ENCODE data around the gene ASCL5.
A peak's percentile ranks its signal among the peaks of the same experiment; 100 is the strongest.
"Not testable (repeated sequence)": the region's sequence is repeated elsewhere in the genome, so short reads cannot be mapped to it uniquely, and the experiment has no call there.

Gene ASCL5, protein sequence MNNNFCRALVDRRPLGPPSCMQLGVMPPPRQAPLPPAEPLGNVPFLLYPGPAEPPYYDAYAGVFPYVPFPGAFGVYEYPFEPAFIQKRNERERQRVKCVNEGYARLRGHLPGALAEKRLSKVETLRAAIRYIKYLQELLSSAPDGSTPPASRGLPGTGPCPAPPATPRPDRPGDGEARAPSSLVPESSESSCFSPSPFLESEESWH

DNA sequence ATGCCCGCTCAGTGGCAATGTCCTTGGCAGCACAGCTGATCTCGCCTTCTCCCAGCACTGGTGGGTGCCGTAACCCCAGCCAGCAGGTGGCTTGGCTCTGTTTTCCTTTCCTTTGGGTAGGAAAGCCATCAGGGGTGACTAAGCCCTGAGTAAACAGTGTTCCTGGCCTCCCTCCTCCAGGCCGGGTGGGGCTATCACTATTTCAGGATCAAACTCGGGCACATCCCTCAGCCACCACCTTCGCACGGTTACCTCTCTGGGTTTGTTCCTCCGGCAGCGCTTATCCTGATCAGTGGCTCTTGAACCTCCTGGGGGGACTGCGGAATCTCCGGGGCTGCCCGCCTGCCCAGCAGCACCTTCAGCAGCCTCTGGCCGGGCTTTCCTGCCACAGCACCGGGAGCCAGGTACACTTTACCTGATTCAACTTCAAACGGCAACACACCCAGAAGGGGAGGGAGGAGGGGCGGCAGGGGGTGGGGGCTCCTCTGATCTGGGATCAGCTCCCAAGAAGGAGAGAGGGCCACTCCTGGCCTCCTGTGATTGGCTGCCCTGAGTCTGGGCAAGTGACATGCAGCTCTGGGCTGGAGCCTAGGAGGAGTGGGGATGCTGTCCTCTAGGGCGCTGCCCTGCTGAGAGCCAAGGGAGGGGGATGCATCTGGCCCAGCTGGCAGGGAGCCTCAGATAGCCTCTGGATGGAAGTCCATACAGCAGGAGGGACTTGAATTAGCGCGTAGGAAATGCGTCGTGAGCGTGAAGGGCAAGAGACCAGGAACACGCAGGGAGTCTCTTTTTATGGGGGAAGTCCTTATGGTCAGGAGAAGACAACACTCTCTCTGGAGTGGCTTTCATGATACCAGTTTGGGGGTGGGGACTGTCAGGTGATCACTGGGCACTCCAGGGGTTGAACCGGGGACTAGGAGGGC is at the start of gene ASCL5:
TSS of gene ASCL5 (minus strand) at position 353 of the 923 bp plus-strand sequence. CDS start 11,812 bp downstream, outside the sequence.
- no peak for FAIRE-seq

DNA sequence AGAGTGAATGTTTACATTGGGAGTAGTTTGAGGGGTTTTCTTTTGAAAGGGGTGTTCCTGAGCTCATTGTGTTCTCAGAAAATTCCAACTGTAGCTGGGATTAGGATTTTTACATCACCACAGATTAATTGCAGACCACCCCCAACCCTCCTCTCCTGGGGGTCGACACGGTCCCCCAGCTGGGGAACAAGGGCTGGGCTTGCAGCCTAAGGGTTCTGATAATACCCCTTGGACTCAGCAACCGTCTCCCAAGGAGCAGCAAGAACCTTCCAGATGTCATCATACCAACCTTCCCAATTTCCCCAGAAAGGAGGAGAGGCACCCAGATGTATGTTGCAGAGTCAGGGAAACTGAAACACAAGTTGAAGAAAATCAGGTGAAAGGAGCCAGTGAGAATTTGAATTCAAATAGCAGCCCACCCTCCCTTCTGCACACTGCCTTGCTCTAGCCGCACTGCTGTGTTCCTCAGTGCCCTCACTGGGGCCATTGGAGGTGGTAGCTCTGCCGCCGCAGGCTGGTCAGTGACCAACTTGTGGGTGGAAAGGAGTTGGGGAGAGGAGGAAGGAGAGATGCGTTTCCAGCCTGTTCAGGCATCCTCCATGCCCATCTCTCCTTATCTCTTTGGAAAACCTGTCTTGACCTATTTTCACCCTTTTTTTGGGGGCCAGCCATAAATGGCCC is 49.0 kb upstream of the ASCL5 start:
- FAIRE-seq, result no peak

DNA sequence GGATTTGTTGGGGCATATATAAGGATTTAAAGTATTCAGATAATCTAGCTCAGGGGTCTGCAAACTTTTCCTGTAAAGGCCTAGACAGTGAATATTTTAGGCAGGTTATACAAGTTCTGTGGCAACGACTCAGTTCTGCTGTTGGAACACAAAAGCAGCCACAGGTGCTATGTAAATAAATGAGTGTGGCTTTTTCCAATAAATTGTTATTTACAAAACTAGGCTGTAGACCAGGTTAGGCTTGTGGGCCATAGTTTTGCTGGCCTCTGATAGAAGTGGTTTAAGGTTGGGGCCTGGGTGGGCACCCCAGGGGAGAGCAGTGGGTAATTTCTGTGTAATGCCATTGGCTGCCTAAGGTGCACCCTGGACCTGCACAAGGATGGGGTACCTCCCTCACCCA is 46.8 kb upstream of the ASCL5 start:
- FAIRE-seq, result no peak

DNA sequence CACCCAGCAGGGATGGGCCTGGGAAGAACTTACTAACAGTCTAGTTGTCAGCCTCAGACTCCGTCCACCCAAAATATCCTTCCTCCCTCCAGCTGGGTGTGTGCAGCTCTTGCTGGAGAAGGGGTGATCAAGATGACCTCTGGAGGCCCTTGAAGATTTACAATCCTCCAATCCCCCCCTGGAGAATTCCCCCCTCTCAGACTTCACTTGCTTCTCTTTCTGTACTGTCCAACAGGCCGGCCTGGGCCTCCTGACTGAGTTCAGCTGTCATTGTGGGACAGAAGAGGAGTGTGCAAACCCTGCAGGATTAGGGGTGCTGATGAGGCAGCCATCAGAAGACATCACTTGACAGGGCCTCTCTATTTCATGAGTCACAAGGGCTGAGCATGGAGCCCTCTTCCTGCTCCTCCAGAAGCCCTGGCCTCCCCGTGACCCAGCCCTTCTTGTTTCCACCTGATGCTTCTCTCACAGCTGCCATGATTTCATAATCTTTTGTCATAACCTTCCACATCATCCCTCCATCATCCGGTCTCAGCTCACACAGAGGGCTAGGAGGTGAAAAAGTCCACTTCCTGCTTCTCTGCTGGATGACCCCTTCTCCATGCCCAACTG is 46.1 kb upstream of the ASCL5 start:
- FAIRE-seq, result no peak

DNA sequence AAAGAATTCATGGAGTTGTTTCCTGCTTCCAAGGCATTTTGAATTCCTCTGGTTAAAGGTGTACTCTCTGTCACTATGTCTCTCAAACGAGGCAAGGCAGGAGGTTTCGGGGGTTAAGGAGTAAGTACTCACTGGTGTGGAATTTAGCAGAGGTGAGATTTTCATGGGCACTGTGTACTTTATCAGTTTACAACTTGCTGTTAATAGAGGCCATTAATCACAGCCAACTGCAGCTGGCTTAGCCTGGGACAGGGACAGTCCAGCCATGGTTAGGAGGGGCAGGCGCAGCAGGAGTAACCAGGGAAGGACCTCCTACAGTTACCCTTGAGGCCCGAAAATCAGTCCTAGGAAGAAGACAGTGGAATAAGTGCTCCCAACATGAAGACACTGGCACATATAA is 45.3 kb upstream of the ASCL5 start:
- no peak for FAIRE-seq

DNA sequence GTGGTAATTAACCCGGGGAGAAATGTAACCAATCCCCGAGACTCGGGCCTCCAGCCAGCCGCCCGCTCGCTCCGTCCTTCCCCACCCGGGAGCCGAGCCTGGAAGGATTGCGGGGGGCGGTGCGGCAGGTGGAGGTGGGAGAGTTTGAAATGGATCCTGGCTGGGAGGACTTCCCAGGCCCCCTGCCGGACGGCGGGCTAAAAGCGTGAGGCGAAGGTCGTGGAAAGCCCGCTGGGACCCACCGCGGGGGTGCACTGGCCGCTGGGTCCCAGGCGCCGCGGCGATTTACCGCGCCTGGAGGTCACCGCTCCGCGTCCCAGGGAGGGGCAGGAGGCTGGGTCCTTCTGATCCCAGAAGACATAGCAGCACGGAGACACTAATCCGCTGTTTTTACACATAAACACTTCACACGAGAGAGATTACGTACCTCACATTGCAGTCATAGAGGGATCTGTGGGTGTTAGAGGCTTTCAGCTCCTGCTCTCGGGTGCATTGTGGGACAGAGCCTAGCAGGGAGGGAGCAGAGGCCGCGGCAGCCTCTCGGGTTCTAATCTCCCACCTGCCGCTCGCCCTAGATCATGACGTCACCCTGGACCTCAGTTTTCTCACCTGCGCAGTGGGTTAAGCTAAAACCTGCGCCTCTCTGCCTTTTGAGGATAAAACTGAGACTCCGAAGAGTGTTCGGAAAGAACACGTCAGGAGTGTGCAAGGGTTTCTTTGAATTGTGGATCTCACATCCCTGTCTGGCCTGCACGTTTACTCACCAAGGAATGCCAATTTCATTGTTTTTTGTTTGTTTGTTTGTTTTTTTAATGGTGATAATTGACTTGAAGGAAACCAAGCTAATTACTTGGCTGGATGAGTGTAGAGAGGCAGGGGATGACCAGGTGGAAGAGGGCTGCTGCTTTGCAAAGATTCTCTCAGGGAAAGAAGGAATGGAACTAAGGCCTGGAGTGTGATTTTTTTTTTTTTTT is 44.4 kb upstream of the ASCL5 start:
- FAIRE-seq, result no peak

DNA sequence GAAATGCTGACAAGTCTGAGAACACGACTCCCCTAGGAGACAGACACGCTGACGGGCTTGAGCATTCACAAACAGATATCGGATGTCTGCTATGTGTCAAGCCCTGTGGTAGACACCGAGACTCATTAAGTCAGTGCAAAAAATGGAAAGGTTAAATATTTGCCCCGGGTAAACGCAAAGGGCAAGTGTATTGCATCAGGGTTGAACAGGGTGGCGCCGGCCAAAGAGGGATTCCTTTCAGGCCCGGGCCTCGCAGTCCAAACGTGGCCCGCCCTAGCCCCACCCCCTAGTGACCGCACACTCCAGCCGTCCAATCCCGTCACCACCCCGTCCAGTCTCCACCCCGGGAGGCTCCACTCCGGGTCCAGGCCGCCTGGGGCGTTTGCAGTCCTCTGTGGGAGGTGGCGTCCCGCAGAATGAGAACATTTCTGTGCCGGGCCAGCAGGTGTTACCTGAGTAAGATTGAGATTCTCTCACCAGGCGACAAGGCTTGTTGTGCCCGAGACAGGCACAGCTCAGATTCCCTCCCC is 43.6 kb upstream of the ASCL5 start:
- FAIRE-seq, result no peak

DNA sequence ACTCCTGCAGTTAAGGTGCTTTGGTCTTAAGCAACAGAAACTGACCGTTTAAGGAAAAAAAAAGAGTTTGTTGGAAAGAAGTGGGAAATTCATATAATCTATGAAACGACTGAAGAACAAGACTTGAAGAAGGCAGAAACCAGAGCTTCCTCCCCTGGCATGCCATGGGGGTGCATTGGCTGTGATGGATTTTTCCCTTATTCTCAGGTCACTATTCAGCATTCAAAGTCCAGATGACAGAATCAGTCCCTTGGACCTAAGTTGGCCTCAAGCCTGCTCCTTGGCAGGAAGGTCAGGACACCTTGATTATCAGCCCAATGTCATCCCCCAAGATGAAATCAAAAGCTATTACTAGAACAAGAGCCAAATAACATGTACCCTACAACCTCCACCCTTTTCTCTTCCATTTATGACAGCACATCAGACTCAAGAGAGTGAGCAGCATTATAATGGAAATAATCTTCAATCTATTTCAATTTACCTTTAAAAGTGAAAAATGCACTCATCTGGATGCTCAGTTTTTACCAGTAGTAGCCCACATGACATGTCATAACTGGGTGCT is 43.1 kb upstream of the ASCL5 start:
- no peak for FAIRE-seq

DNA sequence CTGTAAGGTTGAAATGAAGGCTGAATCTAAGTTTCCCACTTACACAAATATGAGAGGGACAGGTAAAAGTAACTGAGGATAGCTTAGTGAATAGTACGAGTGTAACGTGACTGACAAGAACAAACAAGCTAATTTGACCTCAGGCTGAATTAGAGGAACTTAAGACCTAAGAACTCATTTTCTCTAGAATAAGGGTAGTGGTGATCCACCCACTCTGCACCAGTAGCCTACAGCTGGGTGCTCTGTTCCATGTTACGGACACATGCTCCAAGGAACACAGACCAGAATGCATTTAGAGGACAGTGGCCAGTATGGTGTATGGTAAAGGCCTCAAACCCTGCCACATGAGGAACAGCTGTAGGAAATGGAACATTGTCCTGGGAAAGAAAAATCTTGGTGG is 42.2 kb upstream of the ASCL5 start:
- no peak for FAIRE-seq

DNA sequence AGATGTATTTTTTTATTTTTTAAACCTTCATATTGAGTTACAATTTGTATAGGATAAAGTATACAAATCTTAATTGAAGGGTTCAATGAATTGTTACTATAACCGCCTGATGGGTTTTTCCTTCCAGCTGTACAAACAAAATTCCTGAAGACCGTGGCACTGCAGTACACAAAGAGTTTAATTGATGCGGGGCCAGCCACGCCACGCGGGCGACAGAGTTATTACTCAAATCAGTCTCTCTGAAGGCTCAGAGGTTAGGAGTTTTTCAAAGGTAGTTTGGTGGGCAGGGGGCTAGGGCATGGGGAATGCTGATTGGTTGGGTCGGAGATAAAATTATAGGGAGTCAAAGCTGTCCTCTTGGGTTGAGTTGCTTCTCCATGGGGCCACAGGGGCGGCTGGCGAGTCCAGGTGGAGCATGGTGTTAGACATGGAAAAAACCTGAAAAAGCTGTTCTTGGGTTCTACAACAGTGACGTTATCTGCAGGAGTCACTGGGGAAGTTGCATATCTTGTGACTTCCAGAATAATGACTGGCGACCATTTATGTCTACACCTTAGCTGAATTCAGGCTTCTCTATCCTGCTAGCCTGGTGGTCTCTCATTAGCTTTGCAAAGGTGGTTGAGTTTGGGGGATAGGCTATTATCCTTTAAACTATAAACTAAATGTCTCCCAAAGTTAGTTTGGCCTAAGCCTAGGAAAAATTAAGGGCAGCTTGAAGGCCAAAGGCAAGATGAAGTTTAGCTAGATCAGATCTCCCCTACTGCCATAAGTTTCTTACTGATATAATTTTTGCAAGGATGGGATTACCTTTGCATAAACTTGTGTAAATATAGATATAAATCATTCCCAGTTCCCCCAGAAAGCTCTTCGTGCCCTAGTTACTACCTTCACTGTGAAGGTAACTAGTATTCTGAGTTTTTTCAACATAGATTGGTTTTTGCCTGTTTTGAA is 40.3 kb upstream of the ASCL5 start:
- no peak for FAIRE-seq

DNA sequence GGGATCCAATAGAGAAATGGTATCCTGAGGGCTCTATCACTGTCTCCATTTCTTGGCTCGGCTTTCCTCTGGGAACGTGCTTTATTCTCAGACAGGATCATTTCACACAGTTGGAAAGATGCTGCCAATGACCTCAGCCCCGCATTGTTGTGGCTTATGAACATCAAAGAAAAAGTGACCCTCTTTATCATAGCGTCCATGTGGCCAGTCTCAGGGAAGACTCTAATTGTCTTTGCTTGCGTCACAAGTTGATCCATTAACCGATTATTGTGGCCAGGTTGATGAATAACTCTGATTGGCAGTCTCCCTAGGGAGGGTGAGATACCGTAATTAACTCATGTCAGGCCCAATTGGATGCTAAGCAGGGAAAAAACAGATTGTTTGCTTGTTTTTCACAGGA is 37.7 kb upstream of the ASCL5 start:
- FAIRE-seq, result no peak

DNA sequence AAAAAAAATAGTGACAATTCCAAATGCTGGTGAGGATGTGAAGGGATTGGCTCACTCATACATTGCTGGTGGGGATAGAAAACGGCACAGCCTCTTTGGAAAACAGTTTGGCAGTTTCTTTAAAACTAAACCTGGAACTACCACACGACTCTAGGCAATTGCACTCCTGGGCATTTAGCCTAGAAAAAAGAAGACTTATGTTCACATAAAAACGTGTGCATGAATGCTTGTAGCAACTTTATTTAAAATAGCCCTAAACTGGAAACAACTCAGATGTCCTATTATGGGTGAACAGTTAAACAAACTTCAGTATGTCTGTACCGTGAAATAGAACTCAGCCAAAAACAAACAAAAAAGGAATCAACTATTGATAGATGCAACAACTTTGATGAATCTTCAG is 36.7 kb upstream of the ASCL5 start:
- FAIRE-seq, result no peak

DNA sequence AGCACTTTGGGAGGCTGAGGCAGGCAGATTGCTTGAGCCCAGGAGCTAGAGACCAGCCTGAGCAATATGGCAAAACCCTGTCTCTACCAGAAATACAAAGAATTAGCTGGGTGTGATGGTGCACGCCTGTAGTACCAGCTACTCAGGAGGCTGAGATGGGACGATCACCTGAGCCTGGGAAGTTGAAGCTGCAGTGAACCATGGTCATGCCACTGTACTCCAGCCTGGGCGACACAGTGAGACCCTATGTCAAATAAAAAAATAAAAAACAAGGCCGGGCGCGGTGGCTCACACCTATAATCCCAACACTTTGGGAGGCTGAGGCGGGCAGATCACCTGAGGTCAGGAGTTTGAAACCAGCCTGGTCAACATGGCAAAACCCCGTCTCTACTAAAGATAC is 36.1 kb upstream of the ASCL5 start:
- FAIRE-seq, result not testable (repeated sequence)

DNA sequence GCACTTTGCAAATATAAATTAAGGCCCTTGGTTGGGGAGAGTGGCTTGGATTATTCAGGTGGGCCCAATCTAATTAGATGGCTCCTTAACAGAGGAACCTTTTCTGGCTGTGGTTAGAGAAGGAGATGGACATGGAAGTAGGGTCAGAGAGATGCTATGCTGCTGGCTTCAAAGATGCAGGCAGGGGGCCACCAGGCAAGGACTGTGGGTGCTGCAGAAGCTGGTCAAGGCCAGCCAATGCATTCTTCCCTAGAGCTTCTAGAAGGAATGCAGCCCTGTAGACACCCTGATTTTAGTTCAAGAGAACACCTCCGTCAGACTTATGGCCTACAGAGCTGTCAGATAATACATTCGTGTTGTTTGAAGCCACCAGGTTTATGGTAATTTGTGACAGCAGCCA is 31.0 kb upstream of the ASCL5 start:
- FAIRE-seq, result no peak

DNA sequence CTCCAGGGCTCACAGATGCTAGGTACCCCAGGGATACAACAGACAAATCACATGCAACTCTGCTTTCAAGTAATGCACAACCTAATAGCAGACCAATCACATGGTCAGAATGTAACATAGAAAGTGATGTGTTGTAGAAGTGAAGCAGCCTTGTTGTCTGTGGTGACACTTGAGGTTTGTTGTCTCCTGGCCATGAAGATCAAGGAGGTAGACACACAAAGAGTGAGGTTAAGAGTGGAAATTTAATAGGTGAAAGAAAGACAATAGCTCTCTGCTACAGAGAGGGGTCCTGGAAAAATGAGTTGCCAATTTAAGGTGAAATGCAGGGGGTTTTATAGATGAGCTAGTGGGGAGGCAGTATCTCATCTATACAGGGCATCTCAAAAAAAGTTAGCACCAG is 29.8 kb upstream of the ASCL5 start:
- FAIRE-seq, result no peak

DNA sequence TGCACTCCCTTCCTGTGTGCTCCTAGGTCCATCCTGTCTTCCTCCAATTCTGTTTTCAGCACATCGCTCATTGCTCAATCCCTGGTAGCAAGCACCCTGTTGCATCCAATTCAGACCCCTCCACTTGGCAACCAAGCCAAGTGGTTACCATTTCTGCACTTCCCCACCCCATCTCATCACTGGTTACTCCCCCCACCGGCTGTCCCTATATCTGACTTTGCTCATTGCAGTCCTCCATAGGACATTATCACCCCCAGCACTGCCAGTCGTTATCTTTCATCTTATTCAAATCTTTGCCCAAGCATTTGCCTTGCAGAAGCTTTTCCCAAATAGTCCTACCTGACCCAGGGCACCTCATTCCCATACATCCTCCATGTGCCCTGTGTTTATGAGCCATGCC is 29.4 kb upstream of the ASCL5 start:
- no peak for FAIRE-seq

DNA sequence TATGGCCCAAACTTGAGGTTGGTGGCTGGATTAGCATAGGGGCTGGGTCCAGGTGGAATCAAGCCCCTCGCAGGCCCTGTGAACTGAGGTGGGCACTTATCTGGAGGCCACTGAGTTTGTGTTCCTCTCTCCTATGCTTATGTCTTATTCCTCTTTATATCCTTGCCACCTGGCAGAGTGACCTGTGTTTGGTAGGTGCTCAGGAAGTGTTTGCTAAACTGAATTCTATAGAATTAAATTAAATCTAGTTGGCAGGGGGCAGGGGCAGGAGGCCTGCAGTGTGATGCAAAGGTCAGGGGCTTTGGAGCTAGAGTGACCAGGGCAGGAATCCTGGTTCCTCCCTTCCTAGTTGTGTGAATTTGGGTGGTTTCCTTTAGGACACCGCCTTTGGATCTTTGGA is 28.4 kb upstream of the ASCL5 start:
- no peak for FAIRE-seq

DNA sequence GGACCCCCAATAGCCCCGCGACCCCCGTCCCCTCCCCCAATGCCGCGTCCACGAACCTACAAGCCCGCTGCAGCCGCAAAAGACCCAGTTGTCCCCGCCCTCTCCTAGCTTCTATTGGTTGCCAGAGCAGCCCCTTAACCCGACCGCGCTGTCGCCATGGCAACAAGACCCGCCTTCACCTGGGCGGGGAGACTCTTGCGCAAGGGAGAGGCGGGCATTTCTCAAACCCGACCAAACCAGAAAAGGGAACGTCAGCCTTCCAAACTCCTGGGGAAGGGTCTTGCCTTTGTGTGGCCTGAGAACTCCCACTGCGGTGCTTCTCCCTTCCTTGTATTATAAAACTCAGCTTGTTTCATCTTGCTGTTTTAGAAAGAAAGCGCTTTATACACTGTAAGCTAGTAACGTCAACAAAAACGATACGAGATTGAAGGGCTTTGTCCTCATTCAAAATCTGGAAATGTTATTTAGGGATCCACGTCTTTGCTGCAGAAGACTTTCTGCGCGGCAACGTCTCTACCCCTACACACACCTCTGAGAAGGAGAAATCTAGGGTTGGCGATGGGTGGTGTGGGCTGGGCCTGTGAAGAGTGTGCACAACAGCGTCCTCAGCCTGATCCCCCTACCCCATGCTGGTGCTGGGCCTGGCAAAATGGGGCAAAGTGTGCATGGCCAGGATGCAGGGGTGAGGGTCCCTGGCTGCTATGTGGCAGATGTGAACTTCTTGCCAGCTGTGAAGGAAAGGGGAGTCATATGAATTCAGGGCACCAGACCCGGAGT is 27.6 kb upstream of the ASCL5 start, which contains the start of gene TMEM9:
TSS of gene TMEM9 (minus strand) at position 86 of the 777 bp plus-strand sequence. CDS start 551 bp downstream, outside the sequence.
- FAIRE-seq, result peak; percentile 3
